GM12865 (cell line): ENCODE measurements around the gene BACE2.

Source experiments
- DNase-seq: peaks from one replicate; pipeline ENCODE4 v3.0.0; 2010; ENCODE audit warnings: low read depth
- H3K4me3 ChIP-seq: 2 replicates; pipeline ENCODE4 v1.5.1; 2011; ENCODE audit warnings: mild to moderate bottlenecking, low read depth, low read length, control low read depth
- CTCF ChIP-seq: IDR thresholded peaks from 2 replicates; pipeline ENCODE4 v1.5.1; 2011; ENCODE audit warnings: low read length, control low read depth, low read depth, inconsistent platforms; ENCODE audit not compliant: insufficient read depth; ENCODE audit errors: missing control alignments

The BACE2 gene

GRCh38 chr21:41168391-41169257 lies 664 bp downstream of the BACE2 start:
- DNase-seq = peak; percentile 15
- peak overlapping the region; percentile 49 for H3K4me3 ChIP-seq
- TF ChIP-seq CTCF = no peak

GRCh38 chr21:41169258-41169576 lies 1.3 kb downstream of the BACE2 start:
- no peak for TF ChIP-seq CTCF
- no peak for DNase-seq
- H3K4me3 ChIP-seq = no peak overlapping the region

GRCh38 chr21:41169701-41170100 lies 1.7 kb downstream of the BACE2 start:
- TF ChIP-seq CTCF = no peak
- DNase-seq = no peak
- H3K4me3 ChIP-seq = no peak overlapping the region

GRCh38 chr21:41170442-41170841 lies 2.5 kb downstream of the BACE2 start:
- H3K4me3 ChIP-seq = no peak overlapping the region
- DNase-seq = peak; percentile 41
- peak; percentile 62 for TF ChIP-seq CTCF

GRCh38 chr21:41170859-41171609 lies 3.1 kb downstream of the BACE2 start:
- no peak for DNase-seq
- no peak overlapping the region for H3K4me3 ChIP-seq
- TF ChIP-seq CTCF = no peak

- no peak overlapping the region for H3K4me3 ChIP-seq
- DNase-seq = no peak
- TF ChIP-seq CTCF = no peak
Measured at GRCh38 chr21:41175080-41175479, 7.1 kb downstream of the BACE2 start.
